Measurements from ENCODE around the gene VSTM4.

DNA sequence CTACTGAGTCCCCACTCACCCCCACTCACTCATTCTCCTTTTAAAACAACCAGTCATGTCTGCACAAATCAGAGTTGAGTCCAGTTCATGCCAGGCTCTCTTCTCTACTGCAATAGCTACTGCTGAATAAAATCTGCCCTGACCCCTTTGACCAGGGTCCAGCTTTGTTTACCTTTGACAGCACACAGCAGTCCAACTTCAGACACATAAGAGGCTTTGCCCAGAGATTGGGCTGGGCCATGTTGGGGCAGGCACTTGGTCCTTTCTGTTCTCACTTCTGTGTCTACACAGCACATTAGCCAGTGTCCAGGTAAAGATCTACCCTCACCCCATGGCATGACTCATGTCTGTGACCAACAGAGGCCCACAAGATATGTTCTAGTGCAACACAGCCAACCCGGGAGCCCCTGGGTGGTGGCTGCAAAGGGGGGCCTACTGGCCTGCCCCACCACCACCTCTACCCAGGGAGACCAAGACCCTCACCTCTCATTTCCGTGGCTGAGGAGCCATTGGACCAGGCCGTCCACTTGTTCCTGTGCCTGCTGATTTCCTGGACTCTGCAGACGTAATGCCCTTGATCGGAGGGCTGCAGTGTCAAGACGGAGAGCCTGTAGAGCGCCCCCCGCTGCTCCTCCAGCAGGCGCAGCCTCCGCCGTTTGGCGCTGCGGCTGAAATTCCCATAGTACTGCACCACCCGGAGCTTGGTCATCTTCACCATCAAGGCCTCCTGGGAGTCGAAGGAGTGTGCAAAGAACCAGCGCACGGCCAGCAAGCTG is 8.0 kb downstream of the VSTM4 start:
- TF ChIP-seq, protein P1, sequence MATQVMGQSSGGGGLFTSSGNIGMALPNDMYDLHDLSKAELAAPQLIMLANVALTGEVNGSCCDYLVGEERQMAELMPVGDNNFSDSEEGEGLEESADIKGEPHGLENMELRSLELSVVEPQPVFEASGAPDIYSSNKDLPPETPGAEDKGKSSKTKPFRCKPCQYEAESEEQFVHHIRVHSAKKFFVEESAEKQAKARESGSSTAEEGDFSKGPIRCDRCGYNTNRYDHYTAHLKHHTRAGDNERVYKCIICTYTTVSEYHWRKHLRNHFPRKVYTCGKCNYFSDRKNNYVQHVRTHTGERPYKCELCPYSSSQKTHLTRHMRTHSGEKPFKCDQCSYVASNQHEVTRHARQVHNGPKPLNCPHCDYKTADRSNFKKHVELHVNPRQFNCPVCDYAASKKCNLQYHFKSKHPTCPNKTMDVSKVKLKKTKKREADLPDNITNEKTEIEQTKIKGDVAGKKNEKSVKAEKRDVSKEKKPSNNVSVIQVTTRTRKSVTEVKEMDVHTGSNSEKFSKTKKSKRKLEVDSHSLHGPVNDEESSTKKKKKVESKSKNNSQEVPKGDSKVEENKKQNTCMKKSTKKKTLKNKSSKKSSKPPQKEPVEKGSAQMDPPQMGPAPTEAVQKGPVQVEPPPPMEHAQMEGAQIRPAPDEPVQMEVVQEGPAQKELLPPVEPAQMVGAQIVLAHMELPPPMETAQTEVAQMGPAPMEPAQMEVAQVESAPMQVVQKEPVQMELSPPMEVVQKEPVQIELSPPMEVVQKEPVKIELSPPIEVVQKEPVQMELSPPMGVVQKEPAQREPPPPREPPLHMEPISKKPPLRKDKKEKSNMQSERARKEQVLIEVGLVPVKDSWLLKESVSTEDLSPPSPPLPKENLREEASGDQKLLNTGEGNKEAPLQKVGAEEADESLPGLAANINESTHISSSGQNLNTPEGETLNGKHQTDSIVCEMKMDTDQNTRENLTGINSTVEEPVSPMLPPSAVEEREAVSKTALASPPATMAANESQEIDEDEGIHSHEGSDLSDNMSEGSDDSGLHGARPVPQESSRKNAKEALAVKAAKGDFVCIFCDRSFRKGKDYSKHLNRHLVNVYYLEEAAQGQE (IDR thresholded peaks at IDR 0.05; ENCODE audit: insufficient replicate concordance, low read depth), result no peak
- TF ChIP-seq, protein P2, sequence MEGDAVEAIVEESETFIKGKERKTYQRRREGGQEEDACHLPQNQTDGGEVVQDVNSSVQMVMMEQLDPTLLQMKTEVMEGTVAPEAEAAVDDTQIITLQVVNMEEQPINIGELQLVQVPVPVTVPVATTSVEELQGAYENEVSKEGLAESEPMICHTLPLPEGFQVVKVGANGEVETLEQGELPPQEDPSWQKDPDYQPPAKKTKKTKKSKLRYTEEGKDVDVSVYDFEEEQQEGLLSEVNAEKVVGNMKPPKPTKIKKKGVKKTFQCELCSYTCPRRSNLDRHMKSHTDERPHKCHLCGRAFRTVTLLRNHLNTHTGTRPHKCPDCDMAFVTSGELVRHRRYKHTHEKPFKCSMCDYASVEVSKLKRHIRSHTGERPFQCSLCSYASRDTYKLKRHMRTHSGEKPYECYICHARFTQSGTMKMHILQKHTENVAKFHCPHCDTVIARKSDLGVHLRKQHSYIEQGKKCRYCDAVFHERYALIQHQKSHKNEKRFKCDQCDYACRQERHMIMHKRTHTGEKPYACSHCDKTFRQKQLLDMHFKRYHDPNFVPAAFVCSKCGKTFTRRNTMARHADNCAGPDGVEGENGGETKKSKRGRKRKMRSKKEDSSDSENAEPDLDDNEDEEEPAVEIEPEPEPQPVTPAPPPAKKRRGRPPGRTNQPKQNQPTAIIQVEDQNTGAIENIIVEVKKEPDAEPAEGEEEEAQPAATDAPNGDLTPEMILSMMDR (IDR thresholded peaks at IDR 0.05; ENCODE audit: insufficient read depth, low read length), result no peak
- TF ChIP-seq GABPA (IDR thresholded peaks at IDR 0.05; ENCODE audit: low read depth) (no peak), POLR2AphosphoS5 (IDR thresholded peaks at IDR 0.05; ENCODE audit: low read depth) (no peak), SPI1 (IDR thresholded peaks at IDR 0.05; ENCODE audit: borderline replicate concordance, low read depth) (no peak)

Measured in HL-60 (cell line).